Measurements from ENCODE around the gene CHMP1B.
"Not testable (repeated sequence)": the region's sequence is repeated elsewhere in the genome, so short reads cannot be mapped to it uniquely, and the experiment has no call there.

The CHMP1B gene

GRCh38 chr18:11887328-11888128 lies 36.3 kb downstream of the CHMP1B start:
- in situ Hi-C loops (cut with MboI; ENCODE audit: low pct_unique_long_range_greater_than_20kb, low sequenced_read_pairs), result no loop called here
- DNase-seq, result no peak

- in situ Hi-C loops (cut with MboI; ENCODE audit: low pct_unique_long_range_greater_than_20kb, low sequenced_read_pairs), result no loop called here
Observed at GRCh38 chr18:11888726-11889125, 37.5 kb downstream of the CHMP1B start.

GRCh38 chr18:11889284-11889683 lies 38.1 kb downstream of the CHMP1B start:
- no peak for DNase-seq
- in situ Hi-C loops (cut with MboI; ENCODE audit: low pct_unique_long_range_greater_than_20kb, low sequenced_read_pairs), result no loop called here

More at GRCh38 chr18:11888726-11889125, 37.5 kb downstream of the CHMP1B start:
- no peak for DNase-seq

- in situ Hi-C loops (cut with MboI; ENCODE audit: low pct_unique_long_range_greater_than_20kb, low sequenced_read_pairs), result no loop called here
Observed at GRCh38 chr18:11891737-11892136, 40.5 kb downstream of the CHMP1B start.

GRCh38 chr18:11892438-11892837 lies 41.2 kb downstream of the CHMP1B start:
- in situ Hi-C loops (cut with MboI; ENCODE audit: low pct_unique_long_range_greater_than_20kb, low sequenced_read_pairs); DNase-seq: not testable (repeated sequence)

More at GRCh38 chr18:11891737-11892136, 40.5 kb downstream of the CHMP1B start:
- DNase-seq, result no peak

GRCh38 chr18:11897781-11898180 lies 46.6 kb downstream of the CHMP1B start:
- in situ Hi-C loops (cut with MboI; ENCODE audit: low pct_unique_long_range_greater_than_20kb, low sequenced_read_pairs), result no loop called here
- no peak for DNase-seq

GRCh38 chr18:11899063-11899462 lies 47.9 kb downstream of the CHMP1B start:
- no peak for DNase-seq
- in situ Hi-C loops (cut with MboI; ENCODE audit: low pct_unique_long_range_greater_than_20kb, low sequenced_read_pairs), result no loop called here

GRCh38 chr18:11901826-11902438 lies 50.7 kb downstream of the CHMP1B start:
- no peak for DNase-seq
- in situ Hi-C loops (cut with MboI; ENCODE audit: low pct_unique_long_range_greater_than_20kb, low sequenced_read_pairs), result no loop called here

- in situ Hi-C loops (cut with MboI; ENCODE audit: low pct_unique_long_range_greater_than_20kb, low sequenced_read_pairs), result no loop called here
- no peak for DNase-seq
Observed at GRCh38 chr18:11902522-11903292, 51.5 kb downstream of the CHMP1B start.
